Measurements from ENCODE around the gene PRKCE. TPM values are rescaled to one million over a fixed set of nuclear protein-coding genes. Genes with fewer than 3 reads are reported as not detected.
A peak's percentile ranks its signal among the peaks of the same experiment; 100 is the strongest.

PRKCE gene
- polyA plus RNA-seq, 2 donors = 2.6 to 2.9 TPM

- Histone ChIP-seq H3K4me1 (ENCODE audit: control insufficient read depth in 2 of 2, insufficient read depth in 2 of 2, low read length in 1 of 2) (peaks cover 0 to 5% of the 10 kb centered on the region in 2 donors), H3K36me3 (ENCODE audit: control insufficient read depth in 2 of 2, insufficient read depth in 2 of 2, low read length in 1 of 2) (no peaks in the 10 kb centered on the region), H3K9me3 (ENCODE audit: control insufficient read depth in 2 of 2, insufficient read depth in 1 of 2, low read depth in 1 of 2, low read length in 1 of 2) (no peaks in the 10 kb centered on the region), H3K27ac (ENCODE audit: low read depth in 2 of 2, low read length in 1 of 2) (no peak overlapping the region), H3K27me3 (ENCODE audit: control insufficient read depth in 1 of 2, insufficient read depth in 2 of 2, low read length in 2 of 2) (no peaks in the 10 kb centered on the region), H3K4me3 (ENCODE audit: low read depth in 1 of 2, low read length in 2 of 2) (no peak overlapping the region)
- WGBS, 2 donors = 74 to 81% methylated on average over 8 of the region's 8 CpGs
Observed at GRCh38 chr2:45765007-45765727, 113.7 kb downstream of the PRKCE start.

DNA sequence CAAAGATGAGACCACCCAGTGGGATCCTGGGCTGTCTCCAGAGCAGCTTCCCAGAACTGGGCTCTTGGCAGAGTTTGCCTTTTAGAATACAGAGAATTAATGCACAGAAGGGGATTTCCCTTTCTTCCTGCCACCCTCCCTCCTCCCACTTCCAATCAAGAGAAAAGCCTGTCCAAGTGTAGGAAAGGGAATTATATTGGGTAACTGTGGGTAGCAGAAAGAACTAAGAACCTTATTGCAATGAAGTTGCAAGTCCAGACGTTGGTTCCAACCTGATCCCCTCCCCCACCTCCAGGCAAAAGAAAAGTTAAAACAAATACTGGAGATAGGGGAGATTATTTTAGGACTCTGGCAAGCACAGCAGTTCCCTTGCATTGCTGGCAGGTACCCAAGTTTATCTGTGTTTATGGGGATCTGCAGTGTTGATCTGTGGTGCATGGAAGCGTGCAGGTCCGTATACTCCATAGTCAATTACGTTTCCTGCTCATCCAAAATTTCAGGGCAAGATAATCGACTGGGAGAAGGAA is 114.3 kb downstream of the PRKCE start:
- peaks cover 0 to 5% of the 10 kb centered on the region in 2 donors for H3K4me1 ChIP-seq (ENCODE audit: control insufficient read depth in 2 of 2, insufficient read depth in 2 of 2, low read length in 1 of 2)
- no peaks in the 10 kb centered on the region for H3K9me3 ChIP-seq (ENCODE audit: control insufficient read depth in 2 of 2, insufficient read depth in 1 of 2, low read depth in 1 of 2, low read length in 1 of 2)
- H3K27me3 ChIP-seq (ENCODE audit: control insufficient read depth in 1 of 2, insufficient read depth in 2 of 2, low read length in 2 of 2) = no peaks in the 10 kb centered on the region
- WGBS, 2 donors = 33 to 57% methylated on average over 5 of the region's 5 CpGs
- H3K27ac ChIP-seq (ENCODE audit: low read depth in 2 of 2, low read length in 1 of 2) = no peak overlapping the region
- H3K4me3 ChIP-seq (ENCODE audit: low read depth in 1 of 2, low read length in 2 of 2) = no peak overlapping the region
- no peaks in the 10 kb centered on the region for H3K36me3 ChIP-seq (ENCODE audit: control insufficient read depth in 2 of 2, insufficient read depth in 2 of 2, low read length in 1 of 2)

GRCh38 chr2:45768208-45768607 is 116.7 kb downstream of the PRKCE start:
- Histone ChIP-seq H3K4me3 (ENCODE audit: low read depth in 1 of 2, low read length in 2 of 2) (no peak overlapping the region), H3K9me3 (ENCODE audit: control insufficient read depth in 2 of 2, insufficient read depth in 1 of 2, low read depth in 1 of 2, low read length in 1 of 2) (no peaks in the 10 kb centered on the region), H3K27ac (ENCODE audit: low read depth in 2 of 2, low read length in 1 of 2) (no peak overlapping the region), H3K27me3 (ENCODE audit: control insufficient read depth in 1 of 2, insufficient read depth in 2 of 2, low read length in 2 of 2) (no peaks in the 10 kb centered on the region), H3K4me1 (ENCODE audit: control insufficient read depth in 2 of 2, insufficient read depth in 2 of 2, low read length in 1 of 2) (peaks cover 3 to 5% of the 10 kb centered on the region in 2 donors), H3K36me3 (ENCODE audit: control insufficient read depth in 2 of 2, insufficient read depth in 2 of 2, low read length in 1 of 2) (no peaks in the 10 kb centered on the region)
- WGBS, 2 donors = 83 to 87% methylated on average over 3 of the region's 3 CpGs

DNA sequence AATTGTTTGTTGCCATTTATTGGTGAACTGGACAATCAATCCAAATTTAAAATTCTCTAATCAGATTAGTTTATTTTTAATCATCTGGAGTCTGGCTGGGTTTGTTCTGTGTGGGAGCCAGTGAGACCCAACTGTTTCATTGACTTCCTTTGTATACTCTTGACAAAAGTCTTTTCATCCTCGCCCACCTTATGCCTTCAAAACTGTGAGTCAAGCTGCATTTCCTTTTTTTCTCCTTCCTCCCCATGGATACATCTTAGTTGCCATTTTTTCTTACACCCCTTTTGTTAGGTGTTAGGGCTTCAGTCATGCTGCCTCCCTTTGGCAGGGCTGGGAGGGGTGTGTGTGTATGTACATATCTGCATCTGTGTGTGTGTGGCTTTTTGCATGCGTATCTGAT is 117.6 kb downstream of the PRKCE start:
- Histone ChIP-seq H3K9me3 (ENCODE audit: control insufficient read depth in 2 of 2, insufficient read depth in 1 of 2, low read depth in 1 of 2, low read length in 1 of 2) (no peaks in the 10 kb centered on the region), H3K4me1 (ENCODE audit: control insufficient read depth in 2 of 2, insufficient read depth in 2 of 2, low read length in 1 of 2) (peaks cover 3 to 5% of the 10 kb centered on the region in 2 donors), H3K27ac (ENCODE audit: low read depth in 2 of 2, low read length in 1 of 2) (no peak overlapping the region), H3K27me3 (ENCODE audit: control insufficient read depth in 1 of 2, insufficient read depth in 2 of 2, low read length in 2 of 2) (no peaks in the 10 kb centered on the region), H3K4me3 (ENCODE audit: low read depth in 1 of 2, low read length in 2 of 2) (no peak overlapping the region), H3K36me3 (ENCODE audit: control insufficient read depth in 2 of 2, insufficient read depth in 2 of 2, low read length in 1 of 2) (no peaks in the 10 kb centered on the region)
- 84 to 96% methylated on average over 2 of the region's 2 CpGs for WGBS, 2 donors

- WGBS, 2 donors = 87 to 88% methylated on average over 15 of the region's 15 CpGs
- H3K27ac ChIP-seq (ENCODE audit: low read depth in 2 of 2, low read length in 1 of 2) = no peak overlapping the region
Observed at GRCh38 chr2:45769854-45770576, 118.5 kb downstream of the PRKCE start.

DNA sequence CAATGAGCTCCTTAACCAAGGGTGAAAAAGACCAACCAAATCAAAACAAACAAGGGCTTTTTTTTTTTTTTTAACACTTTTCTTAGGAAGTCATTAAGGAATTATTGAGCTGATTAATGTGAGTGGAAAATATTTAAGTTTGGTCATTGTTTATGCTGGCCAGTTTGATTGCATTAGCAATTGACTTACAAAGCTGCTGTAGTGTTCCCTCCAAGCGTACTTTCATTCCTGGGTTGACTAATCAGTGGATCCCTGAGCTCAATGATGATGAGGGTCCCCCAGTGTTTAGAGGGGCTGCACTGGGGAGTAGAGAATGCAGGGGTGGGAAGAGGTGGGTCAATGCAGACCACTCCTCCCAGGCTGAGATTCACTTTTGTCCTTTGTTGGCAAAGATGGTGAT is 119.3 kb downstream of the PRKCE start:
- H3K4me1 ChIP-seq (ENCODE audit: control insufficient read depth in 2 of 2, insufficient read depth in 2 of 2, low read length in 1 of 2) = peaks cover 3% of the 10 kb centered on the region in 2 donors
- no peak overlapping the region for H3K4me3 ChIP-seq (ENCODE audit: low read depth in 1 of 2, low read length in 2 of 2)
- H3K9me3 ChIP-seq (ENCODE audit: control insufficient read depth in 2 of 2, insufficient read depth in 1 of 2, low read depth in 1 of 2, low read length in 1 of 2) = no peaks in the 10 kb centered on the region
- H3K36me3 ChIP-seq (ENCODE audit: control insufficient read depth in 2 of 2, insufficient read depth in 2 of 2, low read length in 1 of 2) = no peaks in the 10 kb centered on the region
- H3K27ac ChIP-seq (ENCODE audit: low read depth in 2 of 2, low read length in 1 of 2) = peak overlapping the region; percentile 42 to 43
- H3K27me3 ChIP-seq (ENCODE audit: control insufficient read depth in 1 of 2, insufficient read depth in 2 of 2, low read length in 2 of 2) = no peaks in the 10 kb centered on the region
- 63 to 64% methylated on average over 1 of the region's 1 CpG for WGBS, 2 donors

More at GRCh38 chr2:45769854-45770576, 118.5 kb downstream of the PRKCE start:
- Histone ChIP-seq H3K9me3 (ENCODE audit: control insufficient read depth in 2 of 2, insufficient read depth in 1 of 2, low read depth in 1 of 2, low read length in 1 of 2) (no peaks in the 10 kb centered on the region), H3K4me1 (ENCODE audit: control insufficient read depth in 2 of 2, insufficient read depth in 2 of 2, low read length in 1 of 2) (peaks cover 3 to 5% of the 10 kb centered on the region in 2 donors), H3K27me3 (ENCODE audit: control insufficient read depth in 1 of 2, insufficient read depth in 2 of 2, low read length in 2 of 2) (no peaks in the 10 kb centered on the region), H3K4me3 (ENCODE audit: low read depth in 1 of 2, low read length in 2 of 2) (no peak overlapping the region), H3K36me3 (ENCODE audit: control insufficient read depth in 2 of 2, insufficient read depth in 2 of 2, low read length in 1 of 2) (no peaks in the 10 kb centered on the region)

GRCh38 chr2:45771261-45771660 is 119.8 kb downstream of the PRKCE start:
- Histone ChIP-seq H3K27ac (ENCODE audit: low read depth in 2 of 2, low read length in 1 of 2) (peak overlapping the region; percentile 3 to 58), H3K27me3 (ENCODE audit: control insufficient read depth in 1 of 2, insufficient read depth in 2 of 2, low read length in 2 of 2) (no peaks in the 10 kb centered on the region), H3K4me3 (ENCODE audit: low read depth in 1 of 2, low read length in 2 of 2) (no peak overlapping the region), H3K4me1 (ENCODE audit: control insufficient read depth in 2 of 2, insufficient read depth in 2 of 2, low read length in 1 of 2) (peaks cover 3% of the 10 kb centered on the region in 2 donors), H3K9me3 (ENCODE audit: control insufficient read depth in 2 of 2, insufficient read depth in 1 of 2, low read depth in 1 of 2, low read length in 1 of 2) (no peaks in the 10 kb centered on the region), H3K36me3 (ENCODE audit: control insufficient read depth in 2 of 2, insufficient read depth in 2 of 2, low read length in 1 of 2) (no peaks in the 10 kb centered on the region)
- 55 to 60% methylated on average over 10 of the region's 10 CpGs for WGBS, 2 donors

GRCh38 chr2:45772038-45772437 is 120.6 kb downstream of the PRKCE start:
- H3K27me3 ChIP-seq (ENCODE audit: control insufficient read depth in 1 of 2, insufficient read depth in 2 of 2, low read length in 2 of 2) = no peaks in the 10 kb centered on the region
- peaks cover 3% of the 10 kb centered on the region in 2 donors for H3K4me1 ChIP-seq (ENCODE audit: control insufficient read depth in 2 of 2, insufficient read depth in 2 of 2, low read length in 1 of 2)
- no peaks in the 10 kb centered on the region for H3K36me3 ChIP-seq (ENCODE audit: control insufficient read depth in 2 of 2, insufficient read depth in 2 of 2, low read length in 1 of 2)
- no peaks in the 10 kb centered on the region for H3K9me3 ChIP-seq (ENCODE audit: control insufficient read depth in 2 of 2, insufficient read depth in 1 of 2, low read depth in 1 of 2, low read length in 1 of 2)
- no peak overlapping the region for H3K4me3 ChIP-seq (ENCODE audit: low read depth in 1 of 2, low read length in 2 of 2)
- 45 to 48% methylated on average over 2 of the region's 2 CpGs for WGBS, 2 donors
- H3K27ac ChIP-seq (ENCODE audit: low read depth in 2 of 2, low read length in 1 of 2) = peak overlapping the region in 1 of 2 donors; percentile 58

GRCh38 chr2:45773909-45774308 is 122.4 kb downstream of the PRKCE start:
- WGBS, 2 donors = 86 to 94% methylated on average over 9 of the region's 9 CpGs
- no peak overlapping the region for H3K27ac ChIP-seq (ENCODE audit: low read depth in 2 of 2, low read length in 1 of 2)

More at GRCh38 chr2:45773909-45774308, 122.4 kb downstream of the PRKCE start:
- Histone ChIP-seq H3K4me3 (ENCODE audit: low read depth in 1 of 2, low read length in 2 of 2) (no peak overlapping the region), H3K4me1 (ENCODE audit: control insufficient read depth in 2 of 2, insufficient read depth in 2 of 2, low read length in 1 of 2) (peaks cover 3% of the 10 kb centered on the region in 2 donors), H3K27me3 (ENCODE audit: control insufficient read depth in 1 of 2, insufficient read depth in 2 of 2, low read length in 2 of 2) (no peaks in the 10 kb centered on the region), H3K9me3 (ENCODE audit: control insufficient read depth in 2 of 2, insufficient read depth in 1 of 2, low read depth in 1 of 2, low read length in 1 of 2) (no peaks in the 10 kb centered on the region), H3K36me3 (ENCODE audit: control insufficient read depth in 2 of 2, insufficient read depth in 2 of 2, low read length in 1 of 2) (no peaks in the 10 kb centered on the region)

Measured in esophagus (tissue), 2 donors.